B cell (primary cell): ENCODE measurements around the gene PPIP5K2. TPM values are rescaled to one million over a fixed set of nuclear protein-coding genes. Genes with fewer than 3 reads are reported as not detected.

ENCODE experiments used
- ATAC-seq: fragments of 200-7000 bp; cut with Tn5 transposase; one replicate; pipeline ENCODE4 v1.10.0; 2021; ENCODE audit warnings: low read depth, mild to moderate bottlenecking, moderate number of reproducible peaks, moderate library complexity
- CTCF ChIA-PET: fragments of 350-600 bp; sonication (Branson Sonifier 250); formaldehyde crosslinking; loops from one replicate; lab custom pipeline; 2021; ENCODE audit warnings: antibody characterized with exemption, inconsistent platforms; lab: Charles Lee
- POLR2A ChIA-PET: fragments of 350-600 bp; sonication (Branson Sonifier 250); formaldehyde crosslinking; loops from one replicate; lab custom pipeline; 2021; ENCODE audit warnings: antibody characterized with exemption; lab: Charles Lee
- DNase-seq: peaks from one replicate; pipeline ENCODE4 v3.0.0; 2013
- H2AFZ ChIP-seq: 2 replicates; pipeline ENCODE4 v1.6.1; 2012; ENCODE audit warnings: mild to moderate bottlenecking, low read depth, low read length; ENCODE audit not compliant: insufficient read depth, poor library complexity, severe bottlenecking
- H3K27ac ChIP-seq, 2 donors: 1 replicate in 1 of 2; 2 replicates in 1 of 2; pipeline ENCODE4 v1.5.1; 2012 to 2013; ENCODE audit warnings: low read length in 2 of 2, mild to moderate bottlenecking in 2 of 2, moderate library complexity in 1 of 2
- H3K27me3 ChIP-seq, 4 experiments: fragments of 200-600 bp in 1 of 4; sonication (generic) in 1 of 4; replicated peaks in 1 of 4; 1 replicate in 2 of 4; 2 replicates in 2 of 4; pipeline versions ENCODE4 v1.6.1 to v1.7.0; 2013 to 2016; ENCODE audit warnings: low read length in 3 of 4, mild to moderate bottlenecking in 2 of 4, mixed read lengths in 1 of 4, moderate library complexity in 1 of 4; ENCODE audit not compliant: insufficient read depth in 4 of 4, control insufficient read depth in 3 of 4; ENCODE audit errors: control extremely low read depth in 1 of 4
- H3K36me3 ChIP-seq, 2 experiments: replicated peaks in 1 of 2; 1 replicate in 1 of 2; 2 replicates in 1 of 2; pipeline versions ENCODE4 v1.6.1 to v1.7.1; 2013; ENCODE audit warnings: low read length in 1 of 2; ENCODE audit not compliant: insufficient read depth in 2 of 2, control insufficient read depth in 1 of 2; ENCODE audit errors: control extremely low read depth in 1 of 2, extremely low read depth in 1 of 2
- H3K4me1 ChIP-seq, 2 donors: fragments of 200-600 bp in 1 of 2; sonication (generic) in 1 of 2; 1 replicate in 1 of 2; 2 replicates in 1 of 2; pipeline versions ENCODE4 v1.5.1 to v1.6.1; 2013 to 2017; ENCODE audit warnings: low read length in 2 of 2; ENCODE audit not compliant: control insufficient read depth in 2 of 2, insufficient read depth in 2 of 2
- H3K4me2 ChIP-seq: replicated peaks from 2 replicates; pipeline ENCODE3; 2012; ENCODE audit warnings: mild to moderate bottlenecking, low read depth, low read length; ENCODE audit not compliant: poor library complexity, severe bottlenecking
- H3K4me3 ChIP-seq, 5 experiments: fragments of 200-600 bp in 1 of 5; sonication (generic) in 1 of 5; 1 replicate in 3 of 5; 2 replicates in 2 of 5; pipeline versions ENCODE4 v1.5.1 to v1.7.0; 2011 to 2016; ENCODE audit warnings: low read length in 4 of 5, mild to moderate bottlenecking in 4 of 5, low read depth in 2 of 5, control low read depth in 1 of 5, moderate library complexity in 1 of 5; ENCODE audit not compliant: insufficient read depth in 1 of 5; ENCODE audit errors: control extremely low read depth in 1 of 5, extremely low read depth in 1 of 5
- H3K79me2 ChIP-seq: fragments of 200-600 bp; sonication (generic); one replicate; pipeline ENCODE4 v1.6.0; 2016; ENCODE audit warnings: low read length; ENCODE audit not compliant: control insufficient read depth, insufficient read depth
- H3K9ac ChIP-seq: fragments of 200-600 bp; sonication (generic); 2 replicates; pipeline ENCODE4 v1.6.1; 2017; ENCODE audit warnings: mild to moderate bottlenecking, low read length, moderate library complexity
- H3K9me3 ChIP-seq, 3 donors: one replicate each; pipeline versions ENCODE4 v1.6.1 to v1.7.1; 2013; ENCODE audit warnings: low read length in 2 of 3; ENCODE audit not compliant: control insufficient read depth in 2 of 3, insufficient read depth in 1 of 3; ENCODE audit errors: control extremely low read depth in 1 of 3
- H4K20me1 ChIP-seq: 2 replicates; pipeline ENCODE4 v1.6.0; 2012; ENCODE audit warnings: mild to moderate bottlenecking, low read length; ENCODE audit not compliant: insufficient read depth, control insufficient read depth, poor library complexity, severe bottlenecking
- H3K27ac Mint-ChIP-seq: one replicate; pipeline ENCODE4 v1.8.0; 2021; ENCODE audit warnings: mixed read lengths
- H3K27me3 Mint-ChIP-seq: one replicate; pipeline ENCODE4 v1.8.0; 2021; ENCODE audit warnings: mixed read lengths
- H3K4me1 Mint-ChIP-seq: one replicate; pipeline ENCODE4 v1.8.0; 2021; ENCODE audit warnings: mixed read lengths
- H3K4me3 Mint-ChIP-seq: one replicate; pipeline ENCODE4 v1.8.0; 2021; ENCODE audit warnings: mixed read lengths
- H3K9me3 Mint-ChIP-seq: one replicate; pipeline ENCODE4 v1.8.0; 2022; ENCODE audit warnings: mixed read lengths; ENCODE audit not compliant: insufficient read depth
- CTCF ChIP-seq: fragments of 200-600 bp; IDR thresholded peaks from one replicate; pipeline ENCODE4 v1.8.0; 2022; ENCODE audit warnings: antibody characterized with exemption, mild to moderate bottlenecking
- EZH2 ChIP-seq: IDR thresholded peaks from 2 replicates; pipeline ENCODE4 v1.6.1; 2012; ENCODE audit warnings: borderline replicate concordance, low read depth, mild to moderate bottlenecking, moderate library complexity, low read length; ENCODE audit not compliant: insufficient read depth, poor library complexity, severe bottlenecking
- WGBS: methylation state at CpG from one replicate; pipeline ENCODE4 v1.1.5; 2013; ENCODE audit warnings: missing lambda C conversion rate; ENCODE audit not compliant: insufficient coverage; 5-methylcytosine and 5-hydroxymethylcytosine counted together
- intact Hi-C: fragments of 100-400 bp; cut with micrococcal nuclease; formaldehyde crosslinking; loops from one replicate; pipeline ENCODE4 v1.10.0; 2022
- polyA plus RNA-seq: library from polyadenylated mRNA; depleted of rRNA; stranded (reverse); fragments of >200 nt; gene quantifications from 2 replicates; pipeline ENCODE4 v1.2.3, GENCODE V29; 2012
- total RNA-seq, 2 donors: library from RNA; stranded (reverse); fragments of 120-200 nt in 1 of 2; gene quantifications; 1 replicate in 1 of 2; 2 replicates in 1 of 2; pipeline versions ENCODE4 v1.2.3 to v1.2.4, GENCODE V29; 2013 to 2022

PPIP5K2 gene
- total and polyA plus RNA-seq, 2 donors (not counting 1 experiment from before 2014, with no cell fraction given): 14.5 to 80.5 TPM

- no peaks in the 10 kb centered on the region for H3K27me3 ChIP-seq
- H3K27ac ChIP-seq: peak overlapping the region; percentile 92 to 96
- H3K27ac Mint-ChIP-seq: peak overlapping the region; percentile 98
- H3K9me3 ChIP-seq: no peaks in the 10 kb centered on the region
- ChIA-PET CTCF (interaction anchor here (1.5 to 2.2 kb wide), 3 partner anchors 20 to 363 kb away, joined by 7 to 15 read pairs (median 9); partner anchors contain the start of gene MACIR), POLR2A (interaction anchor here (1.1 to 1.4 kb wide), 2 partner anchors 139 to 363 kb away, joined by 7 to 12 read pairs; partner anchors contain the start of genes MACIR and PAM)
- H3K36me3 ChIP-seq: no peaks in the 10 kb centered on the region
- TF ChIP-seq CTCF (no peak), EZH2 (no peak)
- H3K4me3 Mint-ChIP-seq: peak overlapping the region; percentile 93
- H3K27me3 Mint-ChIP-seq: no peaks in the 10 kb centered on the region
- peaks cover 75% of the 10 kb centered on the region for H3K79me2 ChIP-seq
- H4K20me1 ChIP-seq: peaks cover 4% of the 10 kb centered on the region
- DNase-seq (no peak), ATAC-seq (no peak)
- H2AFZ ChIP-seq: peak overlapping the region; percentile 96
- intact Hi-C loops: loop anchor here (10.0 kb wide), 1 partner anchor 446 kb away; the partner anchor contains the start of gene NUDT12
- H3K9ac ChIP-seq: peak overlapping the region; percentile 87
- H3K4me1 ChIP-seq: peaks cover 13 to 30% of the 10 kb centered on the region in 2 donors
- 5% methylated on average over 11 of the region's 15 CpGs for WGBS
- H3K4me1 Mint-ChIP-seq: peaks cover 51% of the 10 kb centered on the region
- no peaks in the 10 kb centered on the region for H3K9me3 Mint-ChIP-seq
- peak overlapping the region; percentile 81 for H3K4me2 ChIP-seq
- peak overlapping the region; percentile 77 to 96 (median 91) for H3K4me3 ChIP-seq
Observed at GRCh38 chr5:103119070-103119764, 884 bp upstream of the PPIP5K2 start.
